ENCODE measurements around the gene KRT83.
"Not testable (repeated sequence)": the region's sequence is repeated elsewhere in the genome, so short reads cannot be mapped to it uniquely, and the experiment has no call there.

The KRT83 gene

GRCh38 chr12:52319097-52319496 lies 2.1 kb downstream of the KRT83 start:
- H3K4me3 ChIP-seq (replicated peaks; ENCODE audit: low read depth, low read length) = no peak overlapping the region
- no peak for DNase-seq (ENCODE audit: extremely low read depth, low read depth)
- TF ChIP-seq CTCF (IDR thresholded peaks at IDR 0.05; ENCODE audit: low read depth, low read length, missing control alignments) = no peak

- H3K4me3 ChIP-seq (replicated peaks; ENCODE audit: low read depth, low read length) = no peak overlapping the region
- no peak for TF ChIP-seq CTCF (IDR thresholded peaks at IDR 0.05; ENCODE audit: low read depth, low read length, missing control alignments)
- no peak for DNase-seq (ENCODE audit: extremely low read depth, low read depth)
These were observed 2.8 kb downstream of the KRT83 start for GRCh38 chr12:52318241-52318990.

- DNase-seq (ENCODE audit: extremely low read depth, low read depth) = no peak
- no peak for TF ChIP-seq CTCF (IDR thresholded peaks at IDR 0.05; ENCODE audit: low read depth, low read length, missing control alignments)
- no peak overlapping the region for H3K4me3 ChIP-seq (replicated peaks; ENCODE audit: low read depth, low read length)
These were observed 3.6 kb downstream of the KRT83 start for GRCh38 chr12:52317468-52318052.

- no peak for DNase-seq (ENCODE audit: extremely low read depth, low read depth)
- H3K4me3 ChIP-seq (replicated peaks; ENCODE audit: low read depth, low read length) = no peak overlapping the region
- TF ChIP-seq CTCF (IDR thresholded peaks at IDR 0.05; ENCODE audit: low read depth, low read length, missing control alignments) = no peak
These were observed 4.5 kb downstream of the KRT83 start for GRCh38 chr12:52316701-52317100.

GRCh38 chr12:52316290-52316689 lies 4.9 kb downstream of the KRT83 start:
- no peak for DNase-seq (ENCODE audit: extremely low read depth, low read depth)
- no peak overlapping the region for H3K4me3 ChIP-seq (replicated peaks; ENCODE audit: low read depth, low read length)
- no peak for TF ChIP-seq CTCF (IDR thresholded peaks at IDR 0.05; ENCODE audit: low read depth, low read length, missing control alignments)

GRCh38 chr12:52315721-52316120 lies 5.5 kb downstream of the KRT83 start:
- DNase-seq (ENCODE audit: extremely low read depth, low read depth); H3K4me3 ChIP-seq (replicated peaks; ENCODE audit: low read depth, low read length): not testable (repeated sequence)
- TF ChIP-seq CTCF (IDR thresholded peaks at IDR 0.05; ENCODE audit: low read depth, low read length, missing control alignments) = peak; percentile 50

Measured in HFF-Myc (cell line).